H9 (cell line): Measurements from ENCODE around the gene PIAS3. TPM values are rescaled to one million over a fixed set of nuclear protein-coding genes. Genes with fewer than 3 reads are reported as not detected.

Experiments used
- DNase-seq: peaks from one replicate; pipeline ENCODE4 v3.0.0-alpha.2; 2017
- H2AFZ ChIP-seq: one replicate; pipeline ENCODE4 v1.6.1; 2013; ENCODE audit warnings: mild to moderate bottlenecking, low read length, control low read depth, moderate library complexity
- H2AK5ac ChIP-seq: 2 replicates; pipeline ENCODE4 v1.6.1; 2013; ENCODE audit warnings: low read length, control low read depth, mixed read lengths; ENCODE audit not compliant: insufficient read length
- H2BK120ac ChIP-seq: one replicate; pipeline ENCODE4 v1.6.1; 2013; ENCODE audit warnings: low read depth, mild to moderate bottlenecking, low read length, control low read depth, inconsistent platforms; ENCODE audit not compliant: poor library complexity, severe bottlenecking
- H2BK12ac ChIP-seq: 2 replicates; pipeline ENCODE4 v1.6.1; 2013; ENCODE audit warnings: low read length, control low read depth, mixed read lengths, low read depth; ENCODE audit not compliant: insufficient read length
- H2BK15ac ChIP-seq: 2 replicates; pipeline ENCODE4 v1.6.1; 2013; ENCODE audit warnings: low read depth, low read length, control low read depth
- H2BK20ac ChIP-seq: one replicate; pipeline ENCODE4 v1.6.1; 2013; ENCODE audit warnings: low read depth, mild to moderate bottlenecking, low read length, control low read depth, inconsistent platforms; ENCODE audit not compliant: poor library complexity, severe bottlenecking
- H2BK5ac ChIP-seq: 2 replicates; pipeline ENCODE4 v1.6.1; 2013; ENCODE audit warnings: low read length, control low read depth, mixed read lengths; ENCODE audit not compliant: insufficient read length
- H3K14ac ChIP-seq: 2 replicates; pipeline ENCODE4 v1.6.1; 2013; ENCODE audit warnings: low read length, control low read depth; ENCODE audit not compliant: insufficient read depth
- H3K18ac ChIP-seq: 2 replicates; pipeline ENCODE4 v1.6.1; 2013; ENCODE audit warnings: low read depth, mild to moderate bottlenecking, mixed read lengths, low read length, control low read depth; ENCODE audit not compliant: insufficient read length
- H3K23ac ChIP-seq: 2 replicates; pipeline ENCODE4 v1.6.1; 2013; ENCODE audit warnings: low read length, control low read depth, mixed read lengths, low read depth; ENCODE audit not compliant: insufficient read length
- H3K23me2 ChIP-seq: 2 replicates; pipeline ENCODE4 v1.6.1; 2013; ENCODE audit warnings: low read depth, mild to moderate bottlenecking, mixed read lengths, low read length, control low read depth; ENCODE audit not compliant: insufficient read length, poor library complexity, severe bottlenecking
- H3K27ac ChIP-seq: 2 replicates; pipeline ENCODE4 v1.5.1; 2013; ENCODE audit warnings: low read length, control low read depth, mixed read lengths, low read depth; ENCODE audit not compliant: insufficient read length
- H3K27me3 ChIP-seq: 2 replicates; pipeline ENCODE4 v1.6.1; 2013; ENCODE audit warnings: low read length, control low read depth, inconsistent platforms; ENCODE audit not compliant: insufficient read depth
- H3K4ac ChIP-seq: 2 replicates; pipeline ENCODE4 v1.6.1; 2013; ENCODE audit warnings: low read depth, mild to moderate bottlenecking, control low read depth, inconsistent platforms, low read length, moderate library complexity
- H3K4me1 ChIP-seq: 2 replicates; pipeline ENCODE4 v1.6.1; 2013; ENCODE audit warnings: low read length, control low read depth, inconsistent platforms; ENCODE audit not compliant: insufficient read depth
- H3K4me2 ChIP-seq: 2 replicates; pipeline ENCODE4 v1.6.1; 2013; ENCODE audit warnings: low read length, control low read depth, mixed read lengths; ENCODE audit not compliant: insufficient read length, insufficient read depth
- H3K56ac ChIP-seq: 2 replicates; pipeline ENCODE4 v1.6.1; 2013; ENCODE audit warnings: low read depth, mild to moderate bottlenecking, mixed read lengths, low read length, control low read depth; ENCODE audit not compliant: insufficient read length
- H3K79me1 ChIP-seq: 2 replicates; pipeline ENCODE4 v1.6.1; 2013; ENCODE audit warnings: low read depth, mild to moderate bottlenecking, moderate library complexity, low read length, control low read depth, inconsistent platforms; ENCODE audit not compliant: insufficient read depth, poor library complexity, severe bottlenecking
- H3K79me2 ChIP-seq: 2 replicates; pipeline ENCODE4 v1.6.1; 2013; ENCODE audit warnings: low read length, control low read depth, inconsistent platforms; ENCODE audit not compliant: insufficient read depth
- H3K9ac ChIP-seq: 2 replicates; pipeline ENCODE4 v1.6.1; 2013; ENCODE audit warnings: low read length, control low read depth, mixed read lengths; ENCODE audit not compliant: insufficient read length; ENCODE audit errors: extremely low read depth
- H3K9me3 ChIP-seq: one replicate; pipeline ENCODE4 v1.6.1; 2013; ENCODE audit warnings: low read depth, low read length, inconsistent platforms; ENCODE audit not compliant: control insufficient read depth
- H3T11ph ChIP-seq: one replicate; pipeline ENCODE4 v1.6.1; 2013; ENCODE audit warnings: mild to moderate bottlenecking, low read length, control low read depth, inconsistent platforms
- H4K20me1 ChIP-seq: one replicate; pipeline ENCODE4 v1.6.1; 2013; ENCODE audit not compliant: control insufficient read depth, insufficient read length, insufficient read depth
- H4K5ac ChIP-seq: 2 replicates; pipeline ENCODE4 v1.6.1; 2013; ENCODE audit warnings: low read depth, mild to moderate bottlenecking, mixed read lengths, low read length, control low read depth; ENCODE audit not compliant: insufficient read length
- H4K8ac ChIP-seq: replicated peaks from 2 replicates; pipeline ENCODE4 v1.6.1; 2013; ENCODE audit warnings: low read length, control low read depth, mixed read lengths, low read depth; ENCODE audit not compliant: insufficient read length
- H4K91ac ChIP-seq: 2 replicates; pipeline ENCODE4 v1.6.1; 2013; ENCODE audit warnings: low read depth, mild to moderate bottlenecking, moderate library complexity, mixed read lengths, low read length, control low read depth; ENCODE audit not compliant: insufficient read length
- H3K27ac Mint-ChIP-seq, 3 experiments: 2 replicates in 2 of 3; 3 replicates in 1 of 3; pipeline ENCODE4 v1.8.0; 2020 to 2021; ENCODE audit warnings: mixed read lengths in 3 of 3, mild to moderate bottlenecking in 1 of 3, moderate library complexity in 1 of 3
- H3K27me3 Mint-ChIP-seq: 2 replicates; pipeline ENCODE4 v1.8.0; 2021; ENCODE audit warnings: low read depth, mild to moderate bottlenecking, moderate library complexity, mixed read lengths
- H3K36me3 Mint-ChIP-seq, 3 experiments: 2 replicates in 2 of 3; 3 replicates in 1 of 3; pipeline ENCODE4 v1.8.0; 2020 to 2021; ENCODE audit warnings: low read depth in 3 of 3, mixed read lengths in 3 of 3; ENCODE audit not compliant: insufficient read depth in 1 of 3
- H3K4me1 Mint-ChIP-seq, 2 experiments: 2 replicates each; pipeline ENCODE4 v1.8.0; 2020; ENCODE audit warnings: mixed read lengths in 2 of 2
- H3K4me3 Mint-ChIP-seq, 2 experiments: 2 replicates in 1 of 2; 3 replicates in 1 of 2; pipeline ENCODE4 v1.8.0; 2020 to 2021; ENCODE audit warnings: mild to moderate bottlenecking in 2 of 2, mixed read lengths in 2 of 2, moderate library complexity in 1 of 2
- H3K9me3 Mint-ChIP-seq, 2 experiments: 2 replicates in 1 of 2; 3 replicates in 1 of 2; pipeline ENCODE4 v1.8.0; 2020; ENCODE audit warnings: mild to moderate bottlenecking in 2 of 2, mixed read lengths in 2 of 2, moderate library complexity in 1 of 2
- WGBS: extraction: QIAGEN DNeasy Blood & Tissue Kit; methylation state at CpG from one replicate; pipeline ENCODE4 v1.1.7; 2013; ENCODE audit warnings: missing lambda C conversion rate, low lambda C conversion rate, mixed read lengths; ENCODE audit not compliant: insufficient read length; ENCODE audit errors: extremely low coverage; 5-methylcytosine and 5-hydroxymethylcytosine counted together
- total RNA-seq: library from RNA; stranded (reverse); gene quantifications from 2 replicates; pipeline ENCODE4 v1.2.1, GENCODE V29; 2021
- TF ChIP-seq, protein P1 (sequence below): fragments of 200-600 bp; sonication (generic); conservative IDR thresholded peaks from 3 replicates; pipeline ENCODE4 v1.8.0; 2021; ENCODE audit warnings: antibody characterized with exemption, mild to moderate bottlenecking

Gene PIAS3
- total RNA-seq, 1 experiment from 2014 or later = 33.9 TPM

DNA sequence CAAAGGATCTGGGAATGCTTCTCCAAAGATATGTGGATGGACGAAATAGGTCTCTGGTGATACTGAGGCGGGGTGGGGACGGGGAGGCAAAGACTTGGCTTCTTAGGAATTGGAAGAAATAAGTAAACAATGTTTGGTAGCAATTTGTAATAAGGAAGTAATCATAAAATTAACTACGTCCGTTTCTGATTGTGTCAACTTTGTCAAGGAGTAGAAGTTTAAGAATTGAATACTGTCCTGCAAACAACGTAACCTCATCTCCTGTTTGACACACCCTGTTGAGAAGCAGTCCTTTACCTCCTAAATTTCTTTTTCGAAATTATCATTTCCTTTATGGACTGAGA lies 34.4 kb downstream of the PIAS3 start:
- H3K27ac ChIP-seq = peak overlapping the region; percentile 40
- H2BK15ac ChIP-seq = no peak overlapping the region
- no peak overlapping the region for H2BK12ac ChIP-seq
- no peak overlapping the region for H2BK20ac ChIP-seq
- peaks cover 7% of the 10 kb centered on the region for H3K23me2 ChIP-seq
- no peak overlapping the region for H3T11ph ChIP-seq
- no peak overlapping the region for H2AK5ac ChIP-seq
- H2BK120ac ChIP-seq = no peak overlapping the region
- peak overlapping the region; percentile 95; the same call in 1 of the 2 replicates for H3K14ac ChIP-seq
- DNase-seq = no peak
- WGBS = no CpG with 5 or more reads among the region's 7 CpGs
- H3K9me3 Mint-ChIP-seq = no peaks in the 10 kb centered on the region; a peak in 1 of 5 replicates
- peak overlapping the region; percentile 81 for H3K4me2 ChIP-seq
- no peaks in the 10 kb centered on the region for H3K4me1 ChIP-seq
- peaks cover 3% of the 10 kb centered on the region for H3K79me1 ChIP-seq
- H3K56ac ChIP-seq = peak overlapping the region; percentile 29
- no peaks in the 10 kb centered on the region for H4K20me1 ChIP-seq
- no peak overlapping the region for H3K4ac ChIP-seq
- H3K27me3 Mint-ChIP-seq = peaks cover 4% of the 10 kb centered on the region
- TF ChIP-seq, protein P1, sequence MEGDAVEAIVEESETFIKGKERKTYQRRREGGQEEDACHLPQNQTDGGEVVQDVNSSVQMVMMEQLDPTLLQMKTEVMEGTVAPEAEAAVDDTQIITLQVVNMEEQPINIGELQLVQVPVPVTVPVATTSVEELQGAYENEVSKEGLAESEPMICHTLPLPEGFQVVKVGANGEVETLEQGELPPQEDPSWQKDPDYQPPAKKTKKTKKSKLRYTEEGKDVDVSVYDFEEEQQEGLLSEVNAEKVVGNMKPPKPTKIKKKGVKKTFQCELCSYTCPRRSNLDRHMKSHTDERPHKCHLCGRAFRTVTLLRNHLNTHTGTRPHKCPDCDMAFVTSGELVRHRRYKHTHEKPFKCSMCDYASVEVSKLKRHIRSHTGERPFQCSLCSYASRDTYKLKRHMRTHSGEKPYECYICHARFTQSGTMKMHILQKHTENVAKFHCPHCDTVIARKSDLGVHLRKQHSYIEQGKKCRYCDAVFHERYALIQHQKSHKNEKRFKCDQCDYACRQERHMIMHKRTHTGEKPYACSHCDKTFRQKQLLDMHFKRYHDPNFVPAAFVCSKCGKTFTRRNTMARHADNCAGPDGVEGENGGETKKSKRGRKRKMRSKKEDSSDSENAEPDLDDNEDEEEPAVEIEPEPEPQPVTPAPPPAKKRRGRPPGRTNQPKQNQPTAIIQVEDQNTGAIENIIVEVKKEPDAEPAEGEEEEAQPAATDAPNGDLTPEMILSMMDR = no peak
- H3K9ac ChIP-seq = peak overlapping the region; percentile 97
- H3K4me1 Mint-ChIP-seq = peaks cover 7% of the 10 kb centered on the region in 2 experiments; a peak in 3 of 4 replicates
- peaks cover 26 to 37% (median 37%) of the 10 kb centered on the region in 3 experiments for H3K36me3 Mint-ChIP-seq
- peak overlapping the region; percentile 70 for H2BK5ac ChIP-seq
- peak overlapping the region; percentile 24 for H2AFZ ChIP-seq
- no peak overlapping the region for H3K18ac ChIP-seq
- peak overlapping the region; percentile 98 to 99 for H3K4me3 Mint-ChIP-seq
- H3K79me2 ChIP-seq = peaks cover 3% of the 10 kb centered on the region; the same call in 1 of the 2 replicates
- H3K23ac ChIP-seq = no peak overlapping the region
- peak overlapping the region; percentile 29 for H4K5ac ChIP-seq
- no peak overlapping the region for H4K91ac ChIP-seq
- peak overlapping the region; percentile 96 for H4K8ac ChIP-seq
- H3K9me3 ChIP-seq = no peaks in the 10 kb centered on the region
- no peaks in the 10 kb centered on the region for H3K27me3 ChIP-seq
- peak overlapping the region; percentile 99 for H3K27ac Mint-ChIP-seq
